GM10266 (cell line): ENCODE data around the gene EYS.

Source experiments
- DNase-seq: peaks from one replicate; pipeline ENCODE4 v3.0.0; 2012; ENCODE audit errors: extremely low spot score
- CTCF ChIP-seq: IDR thresholded peaks from 2 replicates; pipeline ENCODE4 v1.5.1; 2012; ENCODE audit warnings: mild to moderate bottlenecking, low read depth; ENCODE audit not compliant: control insufficient read depth, insufficient read depth; ENCODE audit errors: missing control alignments

EYS gene

DNA sequence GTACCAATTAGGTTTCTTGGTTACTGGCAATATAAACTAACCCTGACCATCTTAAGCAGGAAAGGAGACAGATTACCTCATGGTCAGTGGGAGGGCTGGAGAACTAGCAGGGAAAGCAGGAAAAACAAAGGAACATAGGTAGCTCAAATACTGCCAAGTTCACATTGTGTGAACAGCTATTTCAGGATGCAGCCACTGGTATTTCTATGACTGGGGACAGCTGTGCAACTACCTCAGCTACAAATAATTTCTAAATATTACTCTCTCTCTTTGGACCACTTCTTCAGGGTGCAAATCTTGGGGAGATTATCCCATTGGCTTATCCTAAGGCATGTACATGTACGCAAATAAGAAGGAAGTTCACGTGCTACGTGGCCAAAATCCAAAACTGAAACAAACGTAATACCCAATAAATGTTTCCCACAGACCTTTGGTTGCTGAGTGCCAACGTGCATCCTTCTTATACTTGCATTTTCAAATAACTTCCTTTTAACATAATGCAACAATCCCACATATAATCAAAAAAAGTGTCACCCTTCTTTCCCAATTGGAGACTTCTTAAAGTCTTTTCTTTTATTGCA is 1890.5 kb downstream of the EYS start:
- no peak for TF ChIP-seq CTCF
- DNase-seq: no peak

GRCh38 chr6:63814459-63814858 is 1892.6 kb downstream of the EYS start:
- TF ChIP-seq CTCF: no peak
- DNase-seq: no peak

- no peak for TF ChIP-seq CTCF
These were observed 1893.4 kb downstream of the EYS start for GRCh38 chr6:63813566-63814120.

GRCh38 chr6:63808576-63808975 is 1898.5 kb downstream of the EYS start:
- no peak for DNase-seq

More at GRCh38 chr6:63813566-63814120, 1893.4 kb downstream of the EYS start:
- no peak for DNase-seq

DNA sequence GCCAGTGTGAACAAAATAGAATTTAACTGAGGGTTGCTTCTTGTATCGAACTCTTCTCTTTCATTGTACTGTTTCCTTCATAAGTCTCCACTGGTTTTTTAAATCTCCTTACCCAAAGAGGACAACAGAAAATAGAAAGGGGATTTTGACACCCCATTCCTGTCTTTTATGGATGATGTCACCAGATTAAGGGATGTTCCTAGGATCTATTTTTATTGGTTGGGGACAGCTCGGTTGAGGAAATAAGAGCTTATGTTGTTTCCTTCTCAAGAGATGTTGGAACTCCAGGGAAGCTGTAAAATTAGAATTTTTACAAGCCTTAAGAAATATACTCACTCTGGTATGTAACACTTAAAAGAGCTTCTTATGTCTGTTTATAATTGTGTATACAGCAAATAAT is 1900.0 kb downstream of the EYS start:
- no peak for DNase-seq
- no peak for TF ChIP-seq CTCF

More at GRCh38 chr6:63808576-63808975, 1898.5 kb downstream of the EYS start:
- no peak for TF ChIP-seq CTCF

DNA sequence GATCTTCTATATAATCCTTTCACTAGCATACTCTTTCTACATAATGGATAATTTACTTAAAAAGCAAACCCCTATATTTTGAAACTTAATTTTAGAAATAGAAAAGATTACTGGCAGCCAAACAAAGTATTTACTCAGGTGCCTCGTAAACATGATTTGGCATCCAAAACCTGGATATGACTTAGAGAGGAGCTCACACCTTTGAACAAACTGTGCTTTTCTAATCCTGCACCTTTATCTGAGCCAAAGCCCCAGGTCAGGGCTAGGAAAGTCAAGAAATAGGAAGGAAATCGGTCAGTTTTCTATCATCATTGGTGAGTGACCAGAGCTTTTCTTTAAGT is 1900.5 kb downstream of the EYS start:
- no peak for DNase-seq
- TF ChIP-seq CTCF: no peak

DNA sequence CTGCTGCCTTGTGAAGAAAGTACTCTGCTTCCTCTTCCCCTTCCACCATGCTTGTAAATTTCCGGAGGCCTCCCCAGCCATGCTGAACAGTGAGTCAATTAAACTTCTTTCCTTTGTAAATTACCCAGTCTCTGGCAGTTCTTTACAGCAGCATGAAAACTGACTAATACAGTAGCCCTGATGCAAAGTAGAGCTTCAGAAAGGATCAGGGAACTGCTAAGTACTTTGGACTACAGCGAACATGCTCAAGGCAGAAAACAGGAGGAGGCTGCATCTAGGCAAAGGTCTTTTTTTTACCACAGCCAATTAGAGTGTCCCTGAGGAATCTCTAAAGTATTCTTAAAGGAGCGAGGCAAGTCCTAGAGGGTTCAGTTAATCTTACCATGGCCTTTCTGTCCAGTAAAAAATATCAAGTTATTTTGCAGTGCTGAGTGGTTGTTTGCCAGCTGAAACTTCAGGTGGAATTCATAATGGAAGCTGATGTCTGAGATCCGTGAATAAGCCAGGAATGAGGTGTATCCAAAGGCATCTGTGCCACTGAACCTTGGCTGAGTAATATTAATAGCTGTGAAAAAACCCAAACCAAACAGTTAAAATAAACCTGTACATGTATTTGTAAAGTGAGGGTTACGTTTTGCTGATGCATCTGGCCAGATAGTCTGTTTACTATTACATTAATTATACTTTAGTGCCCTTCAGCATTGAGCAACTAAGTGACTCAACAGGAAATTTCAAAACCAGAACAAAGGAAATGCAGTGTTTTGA is 1901.0 kb downstream of the EYS start:
- TF ChIP-seq CTCF: no peak
- DNase-seq: no peak
